HEK293T (cell line): ENCODE measurements around the gene TTLL11.

Experiments
- ARNT ChIP-seq: fragments of 450-650 bp; IDR thresholded peaks from 2 replicates; pipeline ENCODE4 v1.6.1; 2017; ENCODE audit warnings: mild to moderate bottlenecking
- BHLHE40 ChIP-seq: fragments of 450-650 bp; IDR thresholded peaks from 2 replicates; pipeline ENCODE4 v1.6.1; 2016; ENCODE audit warnings: mild to moderate bottlenecking, moderate library complexity, borderline replicate concordance
- FOXK2 ChIP-seq: fragments of 450-650 bp; IDR thresholded peaks from 2 replicates; pipeline ENCODE4 v1.6.1; 2016; ENCODE audit warnings: mild to moderate bottlenecking
- FOXM1 ChIP-seq: fragments of 450-650 bp; IDR thresholded peaks from 2 replicates; pipeline ENCODE4 v1.6.1; 2017; ENCODE audit warnings: mild to moderate bottlenecking, borderline replicate concordance
- NFRKB ChIP-seq: fragments of 450-650 bp; IDR thresholded peaks from 2 replicates; pipeline ENCODE4 v1.6.1; 2016; ENCODE audit warnings: mild to moderate bottlenecking, moderate library complexity
- PKNOX1 ChIP-seq: fragments of 450-650 bp; IDR thresholded peaks from 2 replicates; pipeline ENCODE4 v1.6.1; 2016
- SP1 ChIP-seq: fragments of 450-650 bp; IDR thresholded peaks from 2 replicates; pipeline ENCODE4 v1.6.1; 2017

- TF ChIP-seq ARNT (no peak), FOXK2 (no peak), SP1 (no peak), FOXM1 (no peak), NFRKB (no peak), PKNOX1 (no peak), BHLHE40 (no peak)
Measured at GRCh38 chr9:121956808-121957207, 136.3 kb downstream of the TTLL11 start.
